GM10266 (cell line): ENCODE results near the gene KSR2.
"Not testable (repeated sequence)": the region's sequence is repeated elsewhere in the genome, so short reads cannot be mapped to it uniquely, and the experiment has no call there.

ENCODE experiments used
- DNase-seq: peaks from one replicate; pipeline ENCODE4 v3.0.0; 2012; ENCODE audit errors: extremely low spot score
- CTCF ChIP-seq: IDR thresholded peaks from 2 replicates; pipeline ENCODE4 v1.5.1; 2012; ENCODE audit warnings: mild to moderate bottlenecking, low read depth; ENCODE audit not compliant: control insufficient read depth, insufficient read depth; ENCODE audit errors: missing control alignments

KSR2 gene

DNA sequence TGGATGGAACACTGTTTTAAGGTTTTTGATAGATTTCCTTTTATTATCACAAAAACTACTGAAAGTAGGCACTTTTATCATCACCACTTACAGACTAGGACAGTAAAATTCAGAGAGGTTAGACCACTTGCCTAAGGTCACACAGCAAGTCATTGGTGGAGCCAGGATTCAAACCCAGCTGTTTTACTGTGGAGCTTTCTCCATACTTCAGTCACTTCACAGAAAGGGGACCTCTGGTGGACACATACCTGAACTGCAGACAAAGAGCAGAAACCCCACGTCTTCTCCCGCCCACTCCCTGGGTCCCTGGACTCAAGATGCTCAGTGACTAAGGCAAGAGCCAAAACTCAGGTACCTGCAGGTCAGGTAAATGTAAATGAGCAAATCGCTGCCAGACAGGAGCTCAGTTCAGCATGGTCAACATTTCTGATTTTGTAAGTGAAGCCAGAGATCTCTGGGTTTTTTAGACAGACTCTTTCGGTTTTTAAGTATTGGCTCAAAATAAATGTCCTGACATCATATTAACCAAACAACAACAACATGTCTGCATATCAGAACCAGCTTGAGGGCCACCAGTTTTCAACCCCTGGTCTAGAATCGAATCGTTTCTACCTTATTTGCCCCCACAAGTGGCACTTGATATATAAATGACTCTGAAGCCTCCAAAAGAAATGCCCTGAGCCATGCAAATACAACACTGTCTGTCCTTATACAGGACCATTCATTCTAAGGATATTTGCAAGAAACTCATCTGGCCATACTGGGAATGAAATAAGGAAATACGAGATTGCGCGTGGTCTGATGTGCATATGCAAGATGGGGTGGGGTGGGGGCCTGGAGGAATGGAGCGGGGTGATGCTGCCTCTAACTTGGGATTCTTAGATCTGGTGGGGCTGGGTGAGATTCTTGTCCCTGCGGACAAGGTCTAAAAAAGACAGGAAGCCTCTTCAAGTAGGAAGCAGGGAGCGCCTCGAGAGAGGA, 110.9 kb downstream of the KSR2 start:
- peak; percentile 68 for DNase-seq
- TF ChIP-seq CTCF, result peak; percentile 60

DNA sequence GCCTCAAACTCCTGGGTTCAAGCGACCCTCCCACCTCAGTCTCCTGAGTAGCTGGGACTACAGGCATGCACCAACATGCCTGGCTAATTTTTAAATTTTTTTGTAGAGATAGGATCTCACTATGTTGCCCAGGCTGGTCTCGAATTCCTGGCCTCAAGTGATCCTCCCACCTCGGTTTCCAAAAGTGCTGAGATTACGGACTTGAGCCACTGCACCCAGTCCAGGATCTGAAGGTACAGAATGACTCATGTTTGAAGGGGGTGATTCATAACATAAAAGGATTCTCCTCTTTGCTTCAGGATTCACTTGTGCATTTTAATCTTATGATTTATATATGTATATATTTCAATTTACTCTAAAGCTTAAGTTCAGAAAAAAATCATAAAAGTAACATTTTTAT, 111.7 kb downstream of the KSR2 start:
- DNase-seq, result not testable (repeated sequence)

GRCh38 chr12:117855165-117855564, 113.6 kb downstream of the KSR2 start:
- TF ChIP-seq CTCF, result no peak
- no peak for DNase-seq

DNA sequence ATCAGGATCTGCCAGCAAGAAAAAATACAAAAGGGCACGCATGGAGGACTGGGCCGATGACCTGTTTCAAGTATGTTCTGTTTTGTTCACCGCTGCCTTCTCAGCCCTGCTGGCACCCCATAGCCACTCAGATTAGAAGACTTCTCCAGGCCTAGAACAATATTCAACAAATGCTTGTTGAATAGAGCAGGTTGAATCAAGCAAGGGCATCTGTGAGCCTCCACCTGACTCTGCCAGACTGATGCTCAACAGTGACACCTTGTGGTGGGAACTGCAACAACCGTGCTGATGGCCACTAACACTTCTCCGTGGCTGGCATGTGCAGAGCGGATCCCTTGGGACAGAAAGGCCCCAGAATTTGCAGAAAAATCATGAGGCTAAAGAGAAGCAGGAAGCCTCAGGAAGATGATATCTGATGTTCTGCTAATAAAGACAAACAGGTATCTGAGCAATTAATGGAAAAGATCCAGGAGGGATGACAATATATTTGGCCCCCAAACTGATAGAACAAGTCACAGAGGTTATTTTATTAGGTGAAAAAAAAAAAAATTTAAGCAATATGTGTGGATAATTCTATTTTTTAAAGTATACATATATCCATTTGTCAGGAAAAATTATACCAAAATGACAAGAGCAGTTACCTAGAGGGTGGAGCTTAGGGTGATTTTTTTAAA, 114.3 kb downstream of the KSR2 start:
- peak; percentile 64 for TF ChIP-seq CTCF
- DNase-seq, result peak; percentile 37

GRCh38 chr12:117853600-117853999, 115.2 kb downstream of the KSR2 start:
- TF ChIP-seq CTCF, result no peak
- no peak for DNase-seq

- TF ChIP-seq CTCF, result peak; percentile 78
- peak; percentile 61 for DNase-seq
These were observed 118.7 kb downstream of the KSR2 start for GRCh38 chr12:117850048-117850447.

- no peak for TF ChIP-seq CTCF
- DNase-seq, result no peak
These were observed 121.4 kb downstream of the KSR2 start for GRCh38 chr12:117847371-117847770.
